Measurements from ENCODE around the gene SRPRA. TPM values are rescaled to one million over a fixed set of nuclear protein-coding genes. Genes with fewer than 3 reads are reported as not detected.

Gene SRPRA
- total and polyA plus RNA-seq, 3 experiments from 2014 or later = 157 to 168 (median 157) TPM

- Mint-ChIP-seq H3K9me3 (no peaks in the 10 kb centered on the region), H3K36me3 (peaks cover 0 to 37% (median 2%) of the 10 kb centered on the region in 3 donors), H3K27ac (peak within 1 kb of the TSS; percentile 83 to 99 (median 98)), H3K4me3 (peak within 1 kb of the TSS; percentile 88 to 100 (median 97)), H3K27me3 (no peaks in the 10 kb centered on the region), H3K4me1 (peaks cover 29 to 49% (median 45%) of the 10 kb centered on the region in 3 donors)
- POLR2A ChIA-PET = interaction anchor here (0.6 to 1.4 kb wide), 6 partner anchors 14 to 52 kb away, joined by 3 to 11 read pairs (median 4); partner anchors contain the start of genes ST3GAL4 and TIRAP
- peak; percentile 80 to 90 (median 86) for DNase-seq
- Histone ChIP-seq H3K36me3 (ENCODE audit: insufficient read depth, low read length) (no peaks in the 10 kb centered on the region), H3K4me3 (ENCODE audit: low read length) (peak within 1 kb of the TSS; percentile 97), H3K27me3 (ENCODE audit: insufficient read depth, low read length, poor library complexity, severe bottlenecking) (no peaks in the 10 kb centered on the region), H3K9me3 (ENCODE audit: low read length) (no peaks in the 10 kb centered on the region), H3K4me1 (ENCODE audit: insufficient read depth, low read length) (peaks cover 28% of the 10 kb centered on the region), H3K27ac (ENCODE audit: low read depth, low read length) (peak within 1 kb of the TSS; percentile 88)
- CTCF ChIA-PET = interaction anchor here (1.1 to 1.3 kb wide), 2 partner anchors 20 to 177 kb away, joined by 4 to 5 read pairs; no protein-coding TSS in a partner anchor
Observed at GRCh38 chr11:126303623-126304456, 35.1 kb upstream of the SRPRA start, which contains the start of gene DCPS. TSS of gene DCPS (plus strand) at chr11:126304060. CDS start at chr11:126304081, 21 bp downstream.

GRCh38 chr11:126297004-126297403 lies 28.3 kb upstream of the SRPRA start:
- Histone ChIP-seq H3K4me3 (ENCODE audit: low read length) (no peak overlapping the region), H3K9me3 (ENCODE audit: low read length) (no peaks in the 10 kb centered on the region), H3K4me1 (ENCODE audit: insufficient read depth, low read length) (no peaks in the 10 kb centered on the region), H3K27ac (ENCODE audit: low read depth, low read length) (no peak overlapping the region), H3K27me3 (ENCODE audit: insufficient read depth, low read length, poor library complexity, severe bottlenecking) (no peaks in the 10 kb centered on the region), H3K36me3 (ENCODE audit: insufficient read depth, low read length) (peaks cover 13% of the 10 kb centered on the region)
- no peaks in the 10 kb centered on the region for H3K27me3 Mint-ChIP-seq
- peak overlapping the region in 1 of 7 donors; percentile 5 for H3K4me3 Mint-ChIP-seq
- peaks cover 6 to 14% (median 10%) of the 10 kb centered on the region in 3 donors for H3K4me1 Mint-ChIP-seq
- H3K27ac Mint-ChIP-seq = peak overlapping the region in 2 of 8 donors; percentile 15 to 73
- DNase-seq = no peak
- ChIA-PET POLR2A (no interaction called here), CTCF (no interaction called here)
- H3K36me3 Mint-ChIP-seq = peaks cover 4 to 52% (median 7%) of the 10 kb centered on the region in 3 donors
- no peaks in the 10 kb centered on the region for H3K9me3 Mint-ChIP-seq

- no peaks in the 10 kb centered on the region for H3K27me3 ChIP-seq (ENCODE audit: insufficient read depth, low read length, poor library complexity, severe bottlenecking)
- H3K27ac ChIP-seq (ENCODE audit: low read depth, low read length) = no peak overlapping the region
- H3K4me3 ChIP-seq (ENCODE audit: low read length) = no peak overlapping the region
- H3K4me1 ChIP-seq (ENCODE audit: insufficient read depth, low read length) = no peaks in the 10 kb centered on the region
- POLR2A ChIA-PET = interaction anchor here (0.6 kb wide), 1 partner anchor 12 kb away, joined by 4 read pairs; no protein-coding TSS in a partner anchor
- Mint-ChIP-seq H3K9me3 (no peaks in the 10 kb centered on the region), H3K27me3 (peaks cover 0 to 1% of the 10 kb centered on the region in 2 donors), H3K4me1 (peaks cover 6 to 14% (median 10%) of the 10 kb centered on the region in 3 donors), H3K36me3 (peaks cover 4 to 74% (median 10%) of the 10 kb centered on the region in 3 donors), H3K4me3 (no peak overlapping the region), H3K27ac (peak overlapping the region in 3 of 8 donors; percentile 11 to 91 (median 11))
- peaks cover 32% of the 10 kb centered on the region for H3K36me3 ChIP-seq (ENCODE audit: insufficient read depth, low read length)
- DNase-seq = no peak
- CTCF ChIA-PET = interaction anchor here (1.1 kb wide), 1 partner anchor 24 kb away, joined by 3 read pairs; no protein-coding TSS in a partner anchor
- H3K9me3 ChIP-seq (ENCODE audit: low read length) = no peaks in the 10 kb centered on the region
Observed at GRCh38 chr11:126293726-126294125, 25.0 kb upstream of the SRPRA start.

GRCh38 chr11:126290887-126291286 lies 22.2 kb upstream of the SRPRA start:
- Mint-ChIP-seq H3K27ac (peak overlapping the region in 1 of 8 donors; percentile 61), H3K27me3 (peaks cover 0 to 1% of the 10 kb centered on the region in 2 donors), H3K4me3 (no peak overlapping the region), H3K4me1 (peaks cover 5 to 12% (median 5%) of the 10 kb centered on the region in 3 donors), H3K9me3 (no peaks in the 10 kb centered on the region), H3K36me3 (peaks cover 0 to 69% (median 13%) of the 10 kb centered on the region in 3 donors)
- H3K4me3 ChIP-seq (ENCODE audit: low read length) = no peak overlapping the region
- H3K27ac ChIP-seq (ENCODE audit: low read depth, low read length) = no peak overlapping the region
- H3K27me3 ChIP-seq (ENCODE audit: insufficient read depth, low read length, poor library complexity, severe bottlenecking) = no peaks in the 10 kb centered on the region
- ChIA-PET CTCF (interaction anchor here (1.0 kb wide), 1 partner anchor 71 kb away, joined by 3 read pairs; no protein-coding TSS in a partner anchor), POLR2A (no interaction called here)
- no peaks in the 10 kb centered on the region for H3K9me3 ChIP-seq (ENCODE audit: low read length)
- DNase-seq = no peak
- peaks cover 32% of the 10 kb centered on the region for H3K36me3 ChIP-seq (ENCODE audit: insufficient read depth, low read length)
- H3K4me1 ChIP-seq (ENCODE audit: insufficient read depth, low read length) = no peaks in the 10 kb centered on the region

- Mint-ChIP-seq H3K9me3 (no peaks in the 10 kb centered on the region), H3K36me3 (peaks cover 0 to 57% (median 8%) of the 10 kb centered on the region in 3 donors), H3K27me3 (peaks cover 0 to 1% of the 10 kb centered on the region in 2 donors), H3K27ac (peak overlapping the region in 2 of 8 donors; percentile 36 to 43), H3K4me3 (no peak overlapping the region), H3K4me1 (peaks cover 21 to 32% (median 27%) of the 10 kb centered on the region in 3 donors)
- ChIA-PET CTCF (no interaction called here), POLR2A (no interaction called here)
- DNase-seq = no peak
- Histone ChIP-seq H3K4me3 (ENCODE audit: low read length) (no peak overlapping the region), H3K4me1 (ENCODE audit: insufficient read depth, low read length) (peaks cover 16% of the 10 kb centered on the region), H3K9me3 (ENCODE audit: low read length) (no peaks in the 10 kb centered on the region), H3K36me3 (ENCODE audit: insufficient read depth, low read length) (peaks cover 23% of the 10 kb centered on the region), H3K27me3 (ENCODE audit: insufficient read depth, low read length, poor library complexity, severe bottlenecking) (no peaks in the 10 kb centered on the region), H3K27ac (ENCODE audit: low read depth, low read length) (no peak overlapping the region)
Observed at GRCh38 chr11:126288237-126288636, 19.5 kb upstream of the SRPRA start.

- Histone ChIP-seq H3K27ac (ENCODE audit: low read depth, low read length) (no peak overlapping the region), H3K27me3 (ENCODE audit: insufficient read depth, low read length, poor library complexity, severe bottlenecking) (no peaks in the 10 kb centered on the region), H3K4me3 (ENCODE audit: low read length) (no peak overlapping the region), H3K36me3 (ENCODE audit: insufficient read depth, low read length) (no peaks in the 10 kb centered on the region), H3K4me1 (ENCODE audit: insufficient read depth, low read length) (peaks cover 40% of the 10 kb centered on the region), H3K9me3 (ENCODE audit: low read length) (no peaks in the 10 kb centered on the region)
- DNase-seq = peak; percentile 48 to 90 (median 70)
- Mint-ChIP-seq H3K4me1 (peaks cover 41 to 53% (median 52%) of the 10 kb centered on the region in 3 donors), H3K27me3 (no peaks in the 10 kb centered on the region), H3K27ac (peak overlapping the region; percentile 79 to 95 (median 90)), H3K4me3 (peak overlapping the region; percentile 87 to 98 (median 96)), H3K9me3 (no peaks in the 10 kb centered on the region), H3K36me3 (peaks cover 0 to 29% (median 3%) of the 10 kb centered on the region in 3 donors)
- POLR2A ChIA-PET = interaction anchor here (1.2 kb wide), 1 partner anchor 19 kb away, joined by 3 read pairs; the partner anchor contains the start of gene DCPS
- CTCF ChIA-PET = no interaction called here
Observed at GRCh38 chr11:126284829-126285228, 16.1 kb upstream of the SRPRA start.

GRCh38 chr11:126282736-126283591 lies 14.3 kb upstream of the SRPRA start, which contains the start of gene TIRAP:
TSS of gene TIRAP (plus strand) at chr11:126283093. CDS start at chr11:126290895, 7,802 bp downstream.
- Histone ChIP-seq H3K9me3 (ENCODE audit: low read length) (no peaks in the 10 kb centered on the region), H3K27me3 (ENCODE audit: insufficient read depth, low read length, poor library complexity, severe bottlenecking) (no peaks in the 10 kb centered on the region), H3K36me3 (ENCODE audit: insufficient read depth, low read length) (no peaks in the 10 kb centered on the region), H3K4me3 (ENCODE audit: low read length) (peak within 1 kb of the TSS; percentile 88), H3K4me1 (ENCODE audit: insufficient read depth, low read length) (peaks cover 40% of the 10 kb centered on the region), H3K27ac (ENCODE audit: low read depth, low read length) (peak within 1 kb of the TSS; percentile 71)
- peak; percentile 44 to 81 (median 74) for DNase-seq
- H3K27ac Mint-ChIP-seq = peak within 1 kb of the TSS; percentile 92 to 99 (median 98)
- peaks cover 0 to 16% (median 1%) of the 10 kb centered on the region in 3 donors for H3K36me3 Mint-ChIP-seq
- ChIA-PET POLR2A (interaction anchor here (0.5 to 3.7 kb wide), 6 partner anchors 14 to 716 kb away, joined by 3 to 46 read pairs (median 4); partner anchors contain the start of genes DCPS, FOXRED1 and SRPRA), CTCF (interaction anchor here (0.9 to 2.8 kb wide), 5 partner anchors 10 to 198 kb away, joined by 3 to 8 read pairs (median 4); partner anchors contain the start of genes DCPS, FOXRED1 and SRPRA)
- H3K4me3 Mint-ChIP-seq = peak within 1 kb of the TSS; percentile 92 to 98 (median 97)
- H3K9me3 Mint-ChIP-seq = no peaks in the 10 kb centered on the region
- H3K4me1 Mint-ChIP-seq = peaks cover 45 to 53% (median 53%) of the 10 kb centered on the region in 3 donors
- no peaks in the 10 kb centered on the region for H3K27me3 Mint-ChIP-seq
